ENCODE results near the gene DKKL1. TPM values are rescaled to one million over a fixed set of nuclear protein-coding genes. Genes with fewer than 3 reads are reported as not detected.
A peak's percentile ranks its signal among the peaks of the same experiment; 100 is the strongest.

Gene DKKL1
- total RNA-seq, 1 donor = not detected

- no peak overlapping the region for H3K4me3 ChIP-seq (ENCODE audit: low read depth, low read length)
- DNase-seq (ENCODE audit: low read depth) = no peak
- no peak for TF ChIP-seq CTCF (IDR thresholded peaks at IDR 0.05; ENCODE audit: insufficient read depth, low read depth, low read length)
These were observed 45.9 kb downstream of the DKKL1 start for GRCh38 chr19:49409441-49410029.

DNA sequence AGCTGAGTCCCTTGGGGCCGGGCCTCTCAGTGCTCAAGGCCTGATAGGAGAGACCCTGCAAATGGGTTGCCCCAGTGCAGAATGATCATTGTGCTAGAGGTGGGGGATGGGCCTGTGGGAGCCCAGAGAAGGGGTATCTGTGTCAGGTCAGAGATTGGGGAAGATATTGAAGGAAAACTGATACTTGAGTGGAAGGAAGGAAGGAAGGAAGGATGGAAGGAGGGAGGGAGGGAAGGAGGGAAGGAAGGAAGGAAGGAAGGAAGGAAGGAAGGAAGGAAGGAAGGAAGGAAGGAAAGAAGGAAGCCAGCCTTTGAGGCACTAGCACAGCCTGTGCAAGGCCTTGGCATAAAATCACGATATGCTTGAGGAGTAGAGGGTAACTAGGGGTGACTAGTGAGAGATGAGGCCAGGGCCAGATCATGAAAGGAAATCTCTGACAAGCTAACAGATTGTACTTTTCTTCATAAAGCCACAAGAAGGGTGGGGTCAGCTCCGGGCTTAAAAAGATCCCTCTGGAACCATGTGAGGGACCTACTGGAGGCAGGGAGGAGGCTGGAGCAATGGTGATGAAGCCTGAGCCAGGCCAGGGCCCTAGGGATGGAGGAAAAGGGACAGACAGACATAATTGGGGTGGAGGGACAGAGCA, 48.1 kb downstream of the DKKL1 start:
- no peak overlapping the region for H3K4me3 ChIP-seq (ENCODE audit: low read depth, low read length)
- no peak for DNase-seq (ENCODE audit: low read depth)
- no peak for TF ChIP-seq CTCF (IDR thresholded peaks at IDR 0.05; ENCODE audit: insufficient read depth, low read depth, low read length)

DNA sequence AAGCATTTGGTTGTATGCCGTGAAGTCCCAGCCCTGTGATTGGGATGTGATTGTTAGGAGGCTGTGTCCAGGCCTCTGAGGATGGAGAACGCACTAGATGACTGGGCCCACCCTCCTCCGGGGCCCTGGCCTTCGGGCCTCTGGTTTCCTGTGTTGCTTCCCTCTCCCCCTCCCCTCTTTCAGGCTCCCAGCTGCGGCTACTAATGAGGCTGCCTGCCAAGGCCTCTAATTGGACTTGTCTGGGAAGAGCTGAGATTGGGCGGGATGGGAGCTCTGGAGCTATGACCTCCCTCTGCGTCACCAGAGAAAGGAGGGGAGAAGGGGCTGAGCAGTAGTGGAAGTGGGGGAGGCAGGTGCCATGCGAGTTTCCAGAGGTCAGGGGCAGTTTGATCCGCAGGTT, 49.7 kb downstream of the DKKL1 start:
- no peak for DNase-seq (ENCODE audit: low read depth)
- TF ChIP-seq CTCF (IDR thresholded peaks at IDR 0.05; ENCODE audit: insufficient read depth, low read depth, low read length) = no peak

DNA sequence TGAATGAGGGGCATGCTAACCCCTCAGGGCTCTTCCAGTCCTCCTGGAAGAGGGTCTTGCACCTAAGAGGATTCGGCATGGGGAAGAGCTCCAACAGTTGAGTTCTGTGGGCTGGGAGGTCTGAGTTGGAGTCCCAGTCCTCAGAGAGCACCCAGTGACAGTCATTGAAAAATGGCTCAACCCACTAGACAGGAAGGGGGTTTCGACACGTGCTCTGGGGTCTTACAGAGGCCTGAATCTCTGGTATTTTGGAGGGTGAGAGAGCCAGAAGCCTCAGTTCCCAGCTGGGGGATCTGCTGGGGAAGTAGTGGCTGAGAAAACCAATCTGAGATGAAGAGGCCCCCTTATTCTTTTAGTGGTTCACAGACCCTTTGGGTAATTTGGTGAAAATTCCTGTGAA, 50.6 kb downstream of the DKKL1 start:
- no peak overlapping the region for H3K4me3 ChIP-seq (ENCODE audit: low read depth, low read length)
- no peak for TF ChIP-seq CTCF (IDR thresholded peaks at IDR 0.05; ENCODE audit: insufficient read depth, low read depth, low read length)
- no peak for DNase-seq (ENCODE audit: low read depth)

More for the DNA sequence above, 49.7 kb downstream of the DKKL1 start:
- no peak overlapping the region for H3K4me3 ChIP-seq (ENCODE audit: low read depth, low read length)

DNA sequence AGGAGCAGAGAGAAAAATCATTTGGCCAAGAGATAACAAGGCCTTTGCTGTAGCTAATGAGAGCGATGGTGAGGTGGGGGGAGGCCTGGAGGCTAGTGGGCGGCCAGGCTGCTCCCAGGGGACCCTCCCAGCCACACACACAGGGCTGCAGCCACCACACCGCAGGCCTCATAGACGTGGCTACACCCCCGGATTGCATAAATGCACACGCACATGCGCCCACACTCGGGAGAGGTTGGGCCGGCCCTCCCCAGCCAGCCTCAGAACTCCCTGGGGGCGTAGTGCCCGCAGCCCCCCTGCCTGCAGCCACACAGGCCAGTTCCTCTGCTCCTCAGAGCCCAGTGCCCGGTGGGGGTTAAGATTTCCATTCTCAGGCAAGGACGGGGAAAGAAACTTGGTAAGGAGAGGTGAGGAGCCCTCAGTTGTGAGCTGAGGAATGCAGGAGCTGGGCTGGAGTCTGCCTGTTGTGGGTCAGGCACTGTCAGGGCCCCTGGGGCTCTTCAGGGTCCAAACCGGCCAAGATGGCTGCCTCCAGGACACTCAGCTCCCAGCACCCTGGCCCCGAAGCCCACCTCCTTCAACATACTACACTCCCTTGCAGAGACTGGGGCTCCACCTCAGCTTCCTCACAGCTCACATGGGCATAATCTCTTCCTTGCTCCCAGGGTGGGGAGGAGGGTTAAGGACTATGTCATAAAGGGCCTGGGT, 51.6 kb downstream of the DKKL1 start:
- TF ChIP-seq CTCF (IDR thresholded peaks at IDR 0.05; ENCODE audit: insufficient read depth, low read depth, low read length) = no peak
- peak; percentile 28 for DNase-seq (ENCODE audit: low read depth)
- no peak overlapping the region for H3K4me3 ChIP-seq (ENCODE audit: low read depth, low read length)

- no peak for TF ChIP-seq CTCF (IDR thresholded peaks at IDR 0.05; ENCODE audit: insufficient read depth, low read depth, low read length)
- no peak for DNase-seq (ENCODE audit: low read depth)
- H3K4me3 ChIP-seq (ENCODE audit: low read depth, low read length) = no peak overlapping the region
These were observed 52.1 kb downstream of the DKKL1 start for GRCh38 chr19:49415810-49416200.

Measured in fibroblast of villous mesenchyme (primary cell).